Hypothalamus (tissue), 51 donors: Measurements from ENCODE around the gene UBE2D2.
A peak's percentile ranks its signal among the peaks of the same experiment; 100 is the strongest.

Source experiments
- DNase-seq, 51 donors: peaks; one replicate each; lab custom pipeline; 2025; lab: John Stamatoyannopoulos, UW

UBE2D2 gene

DNA sequence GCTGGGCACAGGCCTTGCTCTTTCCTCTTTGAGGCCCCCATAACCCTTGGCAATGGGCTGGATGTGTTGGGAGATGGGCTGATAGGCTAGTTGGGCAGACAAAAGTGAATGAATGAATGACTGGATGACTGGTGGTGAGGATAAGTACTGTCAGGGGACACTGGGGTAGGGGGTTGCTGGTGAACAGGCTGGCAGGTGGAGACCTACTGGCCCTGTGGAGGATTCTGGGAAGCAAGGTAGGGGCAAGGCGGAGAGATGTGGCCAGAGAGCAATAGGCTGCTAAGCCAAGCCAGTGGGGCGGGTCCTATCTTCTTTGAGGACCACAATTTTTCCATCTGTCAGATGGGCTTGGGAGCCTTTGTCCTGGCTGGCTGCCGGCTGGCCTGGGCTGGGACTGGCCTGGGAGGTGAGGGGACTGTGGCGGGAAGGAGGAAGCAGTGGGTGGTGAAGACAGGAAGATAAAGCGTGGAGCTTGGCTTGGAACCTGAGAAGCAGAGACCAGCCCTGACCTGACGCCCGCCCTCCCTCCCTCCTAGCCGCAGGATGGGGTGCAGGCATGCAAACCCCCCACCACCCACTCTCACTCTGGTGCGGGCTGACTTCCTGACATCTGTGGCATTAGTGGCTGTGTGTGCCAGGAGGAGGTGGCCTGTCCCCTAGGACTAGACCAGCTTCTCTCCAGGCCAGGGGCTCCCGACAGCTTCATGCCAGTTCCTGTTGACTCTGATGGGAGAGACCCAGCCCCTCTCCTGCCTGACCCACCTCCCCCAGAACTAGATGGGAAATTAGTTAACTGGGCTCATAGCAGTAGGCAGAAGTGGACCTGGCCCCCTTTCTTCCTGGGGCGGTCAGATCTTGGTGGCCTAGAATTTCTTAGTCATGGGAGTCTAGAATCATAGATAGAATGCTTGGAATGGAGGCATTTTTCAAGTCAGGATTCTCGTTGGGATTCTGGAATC, 96.5 kb downstream of the UBE2D2 start:
- DNase-seq: no peak

DNA sequence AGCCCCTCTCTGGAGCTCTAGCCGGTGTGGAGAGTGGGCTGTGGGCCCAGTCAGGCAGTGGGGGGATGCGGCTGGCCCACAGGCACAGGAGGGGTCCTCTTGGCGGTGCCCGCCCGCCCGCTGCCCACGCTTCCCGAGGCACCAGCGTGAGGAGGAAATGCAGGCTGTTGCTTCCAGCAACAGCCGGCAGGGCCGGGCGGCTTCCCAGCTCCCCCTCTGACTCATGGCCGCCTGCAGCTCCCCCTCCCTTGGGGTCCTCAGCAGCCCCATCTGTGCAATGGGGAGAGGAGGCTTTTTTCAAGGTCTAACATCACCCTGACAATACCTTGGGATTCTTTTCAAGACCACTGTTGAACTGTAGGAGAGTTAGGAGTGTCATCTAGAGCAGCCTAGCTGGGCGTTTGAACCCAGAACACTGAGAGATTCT, 97.4 kb downstream of the UBE2D2 start:
- DNase-seq: peak in 6 of 51 donors; percentile 25 to 43 (median 30)

DNA sequence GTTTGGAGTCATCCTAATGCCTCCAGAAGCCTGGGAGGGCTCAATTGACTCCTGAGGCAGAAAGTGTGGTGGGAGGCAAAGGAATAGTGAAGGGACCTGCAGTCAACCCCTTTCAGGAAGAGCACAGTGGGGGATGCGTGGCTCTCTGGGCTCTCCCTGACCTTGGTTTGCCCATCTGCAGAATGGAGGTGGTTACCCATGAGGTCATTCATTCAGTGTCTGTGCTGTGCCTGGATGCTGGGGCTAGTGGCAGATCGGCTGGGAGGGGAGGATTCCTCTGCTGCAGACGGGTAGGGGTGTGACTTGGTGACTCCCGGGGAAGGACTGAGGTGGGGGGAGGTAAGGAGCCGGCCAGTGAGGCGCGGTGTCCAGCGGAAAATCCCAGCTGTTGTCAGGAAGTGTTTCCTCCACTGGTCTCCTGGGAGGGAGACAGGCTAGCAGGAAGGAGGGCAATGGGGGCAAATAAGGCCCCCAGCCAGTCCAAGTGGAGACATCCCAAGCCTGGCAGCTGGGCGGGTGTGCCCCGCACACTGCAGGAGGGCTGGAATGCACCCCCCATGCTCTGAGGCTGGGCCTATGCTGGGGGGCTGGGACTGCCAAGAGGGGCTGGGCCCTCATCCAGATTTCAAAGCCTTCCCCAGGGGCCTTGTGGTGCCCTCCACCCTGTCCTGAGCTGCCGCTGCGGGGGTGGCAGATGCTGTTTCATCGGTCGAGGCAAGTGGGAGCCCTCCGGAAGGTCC, 98.0 kb downstream of the UBE2D2 start:
- peak in 11 of 51 donors; percentile 34 to 66 (median 49) for DNase-seq

DNA sequence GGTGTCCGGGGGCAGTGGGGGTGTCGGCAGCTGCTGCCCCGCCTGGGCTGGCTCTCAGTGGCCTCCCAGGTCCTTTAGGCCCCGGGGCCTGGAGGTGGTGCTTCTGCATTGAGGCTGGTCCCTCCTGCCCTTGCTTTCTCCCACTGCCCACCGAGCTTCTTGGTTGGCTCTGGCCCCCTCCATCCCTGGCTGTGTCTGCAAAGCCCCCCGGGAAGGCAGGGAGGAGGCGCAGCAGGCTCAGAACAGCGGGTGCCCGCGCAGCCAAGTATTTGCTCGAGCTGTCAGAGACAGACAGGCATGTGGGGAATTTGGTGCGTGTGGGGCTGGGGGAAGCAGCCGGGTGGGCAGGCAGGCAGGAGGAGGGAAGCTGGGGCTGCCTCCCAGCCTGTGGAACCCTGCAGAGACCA, 98.6 kb downstream of the UBE2D2 start:
- DNase-seq: peak in 2 of 51 donors; percentile 54 to 60

DNA sequence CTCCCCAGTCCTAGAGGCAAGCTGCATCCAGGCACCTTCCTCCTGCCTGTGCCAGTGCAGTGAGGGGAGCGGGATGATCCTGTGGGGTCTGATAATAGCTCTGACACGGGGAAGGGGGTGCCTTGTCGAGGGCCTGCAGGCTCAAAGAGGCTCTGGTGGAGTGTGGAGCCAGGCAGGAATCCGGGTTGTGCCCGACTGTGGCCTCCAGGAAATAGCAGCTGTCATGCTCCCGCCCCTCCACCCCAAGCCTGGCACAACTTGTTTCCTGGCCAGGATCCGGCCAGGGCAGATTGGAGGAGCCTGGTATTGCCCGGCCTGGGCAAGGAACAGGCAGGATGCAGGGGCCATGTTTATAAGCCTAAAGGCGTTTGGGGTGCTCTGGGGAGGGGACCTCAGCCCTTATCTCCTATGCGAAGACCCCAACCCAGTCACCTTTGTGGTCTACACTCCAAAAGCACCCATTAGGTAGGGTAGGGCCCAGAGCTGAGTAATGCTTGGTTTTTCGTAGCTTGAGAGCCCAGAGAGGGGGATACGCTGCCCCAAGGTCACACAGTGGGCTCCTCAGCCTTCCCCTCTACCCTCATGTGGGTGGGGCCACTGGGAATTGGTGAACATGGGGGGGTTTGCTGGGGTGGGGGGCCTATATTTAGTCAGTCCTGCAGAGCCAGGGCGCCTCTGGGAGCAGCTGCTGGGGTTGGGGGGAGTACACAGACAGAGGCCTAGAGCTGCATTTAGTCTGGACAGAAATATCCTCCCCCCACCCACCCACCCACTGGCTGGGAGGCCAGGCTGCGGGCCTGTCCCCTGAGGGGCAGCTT, 99.2 kb downstream of the UBE2D2 start:
- peak in 45 of 51 donors; percentile 40 to 95 (median 83) for DNase-seq

DNA sequence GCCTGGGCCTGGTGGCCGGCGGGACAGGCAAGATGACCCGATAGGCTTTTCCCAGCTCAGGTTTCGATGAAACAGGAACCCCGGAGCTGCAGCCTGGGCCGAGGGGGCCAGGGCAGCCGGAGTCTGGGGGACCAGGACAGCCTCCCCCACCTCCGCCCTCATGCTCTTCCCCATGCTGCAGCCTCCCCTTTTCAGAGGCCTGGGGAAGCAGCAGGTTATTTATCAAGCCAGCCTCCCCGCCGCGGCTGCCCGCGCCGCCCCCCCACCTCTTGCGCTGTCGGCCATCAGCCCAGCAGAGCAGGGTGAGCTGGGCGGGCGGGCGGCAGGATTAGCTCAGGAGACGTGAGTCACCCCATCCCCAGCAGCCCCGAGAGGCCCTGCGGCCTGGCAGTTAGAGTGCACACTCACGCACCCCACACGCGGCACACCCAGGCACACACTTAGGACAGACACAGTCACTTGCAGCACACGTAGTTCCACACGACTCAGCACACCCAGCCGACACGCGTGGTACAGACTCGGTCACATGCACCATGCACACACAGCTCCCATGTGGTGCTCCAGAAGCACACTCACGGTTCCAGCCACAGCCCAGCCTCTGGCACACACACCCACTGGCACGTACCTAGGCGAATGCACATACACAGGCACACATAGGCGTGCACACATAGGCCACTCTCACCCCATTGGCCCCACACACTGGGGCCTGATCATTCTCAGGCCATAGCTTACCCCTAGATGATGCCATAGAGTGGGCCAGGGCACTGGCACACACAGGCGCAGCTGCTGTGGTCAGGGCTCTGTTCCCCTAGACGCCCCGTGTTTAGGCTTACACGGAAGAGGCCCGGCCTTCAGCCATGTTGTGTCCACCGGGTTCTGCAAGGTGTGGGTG, 100.0 kb downstream of the UBE2D2 start:
- peak in 42 of 51 donors; percentile 25 to 91 (median 76) for DNase-seq

DNA sequence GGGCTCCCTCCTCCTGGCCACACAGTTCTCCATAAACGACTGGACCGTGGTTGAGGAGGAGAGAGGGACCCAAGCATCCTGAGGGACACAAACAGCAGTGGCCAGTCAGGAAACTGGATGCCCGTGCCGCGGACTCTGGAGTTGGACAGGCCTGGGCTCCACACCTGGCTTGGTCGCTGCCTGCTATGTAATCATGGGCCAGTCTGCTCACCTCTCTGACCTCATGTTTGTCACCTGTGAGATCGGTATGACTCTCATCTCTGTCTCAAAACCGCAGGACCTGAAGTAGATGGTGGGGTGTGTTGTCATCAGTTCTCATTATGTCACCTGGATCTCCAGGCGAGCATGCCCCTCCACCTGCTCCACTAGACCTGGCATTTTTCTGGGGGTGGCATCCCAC, 101.5 kb downstream of the UBE2D2 start:
- DNase-seq: no peak

DNA sequence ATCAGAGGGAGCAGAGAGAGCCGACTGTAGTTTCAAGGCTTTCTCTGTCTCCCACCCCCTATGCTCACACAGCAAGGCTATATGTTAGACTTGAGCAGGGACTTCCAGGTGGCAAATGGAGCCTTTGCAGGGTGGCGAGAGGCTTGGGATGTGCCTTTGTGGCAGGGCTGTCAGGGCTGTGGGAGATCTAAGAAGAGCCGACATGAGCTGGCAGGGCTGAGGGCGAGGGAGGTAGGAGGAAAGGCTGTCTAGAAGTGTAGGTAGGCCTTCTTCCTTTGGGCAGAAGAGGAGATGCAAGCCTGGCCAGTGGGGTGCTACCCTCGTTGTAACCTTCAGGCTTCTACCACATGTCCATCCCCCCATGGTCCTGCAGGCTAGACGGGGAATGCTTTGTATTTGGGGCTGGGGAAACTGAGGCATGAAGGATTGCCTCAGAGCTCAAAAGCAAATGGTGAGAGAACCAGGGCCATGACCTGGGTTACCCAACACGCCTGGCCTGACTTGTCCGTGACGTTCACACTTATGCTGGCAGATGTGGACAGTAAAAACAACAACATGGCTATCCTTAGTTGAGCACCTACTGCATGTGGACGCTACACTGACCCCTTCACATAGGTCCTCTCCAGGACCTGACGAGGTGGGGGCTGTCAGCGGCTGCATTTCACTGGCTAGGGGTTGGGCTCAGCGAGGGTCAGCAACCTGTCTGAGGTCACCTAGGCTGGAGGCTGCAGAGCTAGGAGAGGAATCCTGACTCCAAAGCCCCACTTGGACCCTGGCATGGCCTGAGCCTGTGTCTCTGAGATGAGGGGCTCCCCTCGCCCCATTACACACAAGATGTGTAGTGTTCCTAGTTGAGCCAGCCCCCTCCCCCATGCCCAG, 102.3 kb downstream of the UBE2D2 start:
- no peak for DNase-seq

DNA sequence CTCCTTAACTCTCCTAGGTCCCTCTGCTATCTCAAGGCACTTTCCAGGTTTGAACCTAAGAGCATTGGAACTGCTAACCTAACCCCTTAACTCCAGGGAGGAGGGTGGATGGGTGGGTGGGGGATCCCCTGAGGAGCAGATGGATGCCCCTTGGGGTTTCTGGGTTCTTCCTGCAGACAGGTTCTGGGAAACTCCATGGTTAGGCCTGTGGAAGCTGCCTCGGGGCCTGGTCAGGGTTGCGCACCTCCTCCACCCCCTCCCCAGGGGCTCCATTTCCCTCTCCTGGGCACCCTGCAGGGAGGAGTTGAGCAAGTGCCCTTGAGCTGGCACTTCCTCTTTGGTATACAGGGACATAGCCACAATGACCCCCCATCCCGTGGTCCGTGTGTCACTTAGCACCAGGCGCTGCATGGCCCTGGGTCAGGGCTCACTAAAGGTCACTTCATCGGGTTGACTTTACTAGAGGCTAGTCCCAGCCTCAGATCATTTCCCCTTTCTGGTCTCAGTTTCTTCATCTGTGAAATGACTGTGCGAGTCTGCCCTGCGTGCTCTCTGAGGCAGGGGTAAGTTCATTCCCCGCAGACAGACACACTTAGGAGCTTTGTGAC, 103.1 kb downstream of the UBE2D2 start:
- peak in 5 of 51 donors; percentile 26 to 64 (median 40) for DNase-seq

DNA sequence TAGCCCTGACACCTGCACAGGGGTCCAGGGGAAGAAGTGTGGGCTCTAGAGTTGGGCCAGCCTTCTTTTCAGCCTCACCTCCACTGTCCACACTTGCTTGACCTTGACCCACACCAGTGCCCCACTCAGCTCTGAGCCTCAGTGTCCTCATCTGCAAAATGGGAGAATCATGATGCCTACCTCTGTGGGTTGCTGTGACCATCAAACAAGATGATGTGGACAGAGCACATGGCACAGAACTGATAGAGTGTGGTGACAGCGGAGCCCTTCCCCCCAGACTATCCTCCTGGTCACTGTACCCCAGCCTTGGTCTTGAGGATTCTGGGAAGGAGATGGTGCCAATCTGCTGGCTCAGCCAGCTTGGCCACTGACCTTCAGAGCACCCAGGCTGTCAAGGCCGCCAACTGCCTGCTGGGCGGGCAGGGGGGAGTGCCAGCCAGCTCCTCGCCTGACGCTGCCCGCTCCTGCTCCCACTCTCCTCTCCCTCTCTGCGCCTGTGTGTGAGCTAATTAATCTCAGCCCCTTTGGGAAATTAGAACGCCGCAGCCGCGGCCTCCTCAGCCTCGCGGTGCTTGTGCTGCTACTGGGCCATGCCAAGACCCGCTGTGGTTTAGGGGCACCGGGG, 103.7 kb downstream of the UBE2D2 start:
- DNase-seq: peak in 28 of 51 donors; percentile 24 to 73 (median 50)

DNA sequence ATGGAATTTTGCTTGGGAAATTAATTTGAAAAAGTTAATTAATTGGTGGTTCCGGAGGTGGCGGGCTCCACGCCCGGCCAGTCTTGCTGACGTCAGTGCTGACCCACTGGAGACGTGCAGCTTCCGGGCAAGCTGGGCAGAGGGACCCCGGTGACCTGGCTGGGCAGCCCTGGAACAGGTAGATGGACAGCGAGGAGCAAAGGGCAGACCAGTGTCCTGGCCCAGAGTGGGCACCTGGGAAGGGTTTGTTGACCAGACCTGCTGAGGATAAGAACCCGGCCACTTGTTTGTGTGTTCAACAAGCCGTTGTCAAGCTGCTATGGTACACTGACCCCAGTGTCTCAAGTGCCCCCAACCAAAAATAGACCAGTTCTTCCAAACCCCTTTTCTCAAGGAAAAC, 104.5 kb downstream of the UBE2D2 start:
- DNase-seq: no peak

DNA sequence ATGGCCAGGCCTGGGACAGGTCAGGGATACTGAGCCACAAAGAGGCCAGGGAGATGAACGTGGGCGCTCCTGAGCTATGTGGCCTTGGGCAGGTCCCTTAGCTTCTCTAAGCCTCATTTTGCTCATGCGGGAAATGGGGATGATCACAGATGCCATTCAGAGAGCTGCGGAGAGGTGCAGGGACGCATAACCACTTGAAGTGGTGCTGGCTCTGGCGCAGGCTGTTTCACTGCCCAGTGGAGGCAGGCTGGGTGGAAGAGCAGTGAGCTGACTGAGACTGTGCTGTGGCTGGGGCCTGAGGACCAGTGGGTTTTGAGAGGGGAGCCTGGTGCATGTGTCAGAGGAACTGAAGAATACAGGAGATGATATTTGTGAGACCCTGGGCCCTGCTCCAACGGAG, 105.4 kb downstream of the UBE2D2 start:
- DNase-seq: peak in 1 of 51 donors; percentile 24

DNA sequence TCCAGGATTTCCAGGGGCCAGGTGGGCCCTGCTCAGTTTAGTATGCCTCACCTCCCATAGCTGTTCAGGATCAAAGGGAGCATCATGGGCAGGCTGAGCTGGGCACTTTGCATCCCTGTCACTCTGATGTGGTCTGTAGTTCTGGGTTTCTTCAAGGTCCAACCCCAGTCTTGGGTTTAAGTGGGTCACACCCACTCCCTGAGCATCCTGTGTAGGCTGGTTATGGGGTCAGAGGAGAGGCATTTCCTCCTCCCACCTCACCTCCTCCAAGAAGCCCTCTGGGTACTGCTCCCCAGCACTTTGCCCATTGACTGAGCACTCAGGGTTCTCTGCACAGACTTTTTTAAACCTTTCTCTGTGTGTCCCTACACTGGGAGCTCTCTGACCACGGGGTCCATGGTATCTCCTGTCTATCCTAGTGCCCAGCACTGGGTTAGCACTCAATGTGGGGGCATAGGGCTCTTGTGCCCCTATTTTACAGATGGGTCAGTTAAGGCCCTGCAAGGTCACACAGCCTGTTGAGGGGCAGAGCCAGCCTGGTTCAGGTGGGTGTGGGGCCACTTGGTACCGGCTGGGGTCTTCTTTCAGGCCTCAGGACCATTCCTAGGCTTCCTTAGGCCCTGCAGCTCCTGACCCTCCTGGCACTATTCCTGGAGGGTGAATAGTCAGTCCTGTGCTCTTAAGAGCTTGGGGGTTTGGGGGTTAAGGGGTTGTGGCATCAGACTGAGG, 106.0 kb downstream of the UBE2D2 start:
- no peak for DNase-seq

DNA sequence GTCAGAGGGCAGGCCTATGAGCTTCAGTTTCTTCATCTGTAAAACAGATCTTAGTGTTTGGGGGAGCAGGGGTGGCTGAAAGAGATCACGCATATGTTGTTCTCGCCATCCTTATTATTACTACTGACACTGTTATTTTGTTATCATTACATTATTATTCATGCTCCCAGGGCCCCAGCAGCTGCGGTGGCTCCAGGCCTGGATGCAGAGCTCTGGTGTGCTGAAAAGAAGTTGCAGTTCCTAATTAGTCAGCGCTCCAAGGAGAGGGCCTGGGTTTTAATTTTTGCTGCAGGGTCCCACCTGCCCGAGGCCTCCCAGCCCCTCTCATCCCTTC, 106.6 kb downstream of the UBE2D2 start:
- DNase-seq: peak in 1 of 51 donors; percentile 45

DNA sequence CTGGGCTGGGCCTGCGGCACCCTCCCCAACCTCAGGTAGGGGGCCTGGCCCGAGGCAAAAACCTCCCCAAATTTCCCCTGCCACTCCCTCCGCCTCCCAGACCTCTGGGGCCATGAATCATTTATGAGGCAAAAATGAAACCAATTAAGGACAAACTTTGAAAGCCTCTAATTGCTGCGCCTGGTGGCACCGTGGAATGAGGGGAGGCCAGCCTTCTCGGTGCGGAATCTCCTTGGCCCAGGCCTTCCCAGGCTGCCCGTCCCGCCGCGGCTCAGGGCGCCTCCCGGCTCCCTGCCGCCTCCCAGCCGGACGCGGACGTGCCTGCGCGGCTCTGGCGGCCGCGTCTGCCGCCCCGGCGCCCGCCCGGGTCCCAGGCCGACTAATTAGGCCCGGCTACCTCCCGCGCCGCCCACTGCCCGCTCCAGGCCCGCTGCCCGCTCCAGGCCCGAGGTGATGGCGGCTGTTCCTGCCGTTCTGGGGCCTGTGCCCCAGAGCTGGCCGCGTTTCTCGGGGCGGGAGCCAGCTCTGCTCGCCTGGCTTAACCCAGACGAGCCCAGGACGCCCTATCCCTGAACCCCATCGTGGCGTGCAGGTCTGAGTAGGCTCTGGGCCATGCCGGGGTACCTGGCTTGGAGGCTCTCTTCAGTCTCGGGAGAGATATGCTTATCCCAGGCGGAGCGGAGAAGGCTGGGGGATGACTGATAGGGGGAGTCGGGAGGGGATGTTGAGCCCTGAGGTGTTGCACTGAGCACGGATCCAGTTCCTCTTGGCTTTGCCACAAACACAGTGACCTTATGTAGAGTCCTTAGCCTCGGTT, 107.1 kb downstream of the UBE2D2 start:
- peak in 29 of 51 donors; percentile 28 to 70 (median 59) for DNase-seq
